Upper lobe of left lung (tissue), 4 donors: ENCODE data around the gene GAS2.

Experiments used
- CTCF ChIP-seq, 6 experiments: fragments of 450-650 bp in 4 of 6; fragments of 200-600 bp in 2 of 6; sonication (generic) in 2 of 6; IDR thresholded peaks; one replicate each; pipeline ENCODE4 v1.5.1; 2016 to 2019; ENCODE audit warnings: antibody characterized with exemption in 6 of 6
- EP300 ChIP-seq, 4 donors: sonication (generic); formaldehyde crosslinking; IDR thresholded peaks; one replicate each; pipeline ENCODE4 v1.5.1; 2017; ENCODE audit warnings: antibody characterized with exemption in 4 of 4, control low read depth in 2 of 4

GRCh38 chr11:22802861-22803260, 136.4 kb downstream of the GAS2 start:
- no peak for TF ChIP-seq CTCF (IDR thresholded peaks at IDR 0.05)
- TF ChIP-seq EP300 (IDR thresholded peaks at IDR 0.05) = no peak
